Fibroblast of skin of left quadriceps (primary cell): Measurements from ENCODE around the gene NTSR1.
"Not testable (repeated sequence)": the region's sequence is repeated elsewhere in the genome, so short reads cannot be mapped to it uniquely, and the experiment has no call there.

Experiments used
- DNase-seq, 2 experiments: peaks; one replicate each; pipeline ENCODE4 v3.0.0-alpha.2; 2013; ENCODE audit warnings: low read depth in 2 of 2

NTSR1 gene

DNA sequence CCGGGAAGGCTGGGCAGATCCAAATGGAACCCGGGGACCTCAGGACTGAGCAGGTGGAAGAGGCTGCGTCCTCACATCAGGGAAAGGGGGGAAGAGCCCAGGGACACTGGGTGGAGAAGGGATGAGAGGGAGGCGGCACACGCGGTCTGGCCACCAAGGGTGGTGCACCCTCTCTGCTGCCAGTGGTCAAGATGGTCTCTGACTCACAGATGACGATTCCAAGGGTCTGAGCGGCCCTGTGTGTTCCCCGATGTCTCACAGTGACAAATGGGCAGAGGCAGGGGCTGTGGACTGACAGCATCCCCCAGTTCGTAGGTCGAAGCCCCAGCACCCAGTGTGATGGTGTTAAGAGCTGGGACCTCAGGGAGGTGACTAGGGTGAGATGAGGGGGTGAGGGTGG is 34.3 kb upstream of the NTSR1 start:
- DNase-seq = no peak

GRCh38 chr20:62675156-62675876 is 33.3 kb upstream of the NTSR1 start:
- DNase-seq = no peak

- DNase-seq = no peak
These were observed 32.8 kb upstream of the NTSR1 start for GRCh38 chr20:62675877-62676260.

DNA sequence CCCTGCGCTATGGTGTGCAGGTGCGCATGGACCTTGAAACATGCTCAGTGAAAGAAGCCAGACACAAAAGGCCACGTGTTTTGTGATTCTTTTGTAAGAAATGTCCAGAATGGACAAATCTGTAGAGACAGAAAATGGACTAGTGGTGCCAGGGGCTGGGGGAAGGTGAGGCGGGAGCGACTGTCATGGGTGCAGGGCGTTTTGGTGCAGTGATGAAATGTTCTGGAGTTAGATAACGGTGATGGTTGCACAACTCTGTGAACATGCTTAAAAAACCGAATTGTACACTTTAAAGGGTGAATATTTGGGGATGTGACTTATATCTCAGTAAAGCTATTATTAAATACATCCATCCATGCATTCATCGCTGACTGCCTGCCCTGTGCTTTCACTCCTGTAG is 31.7 kb upstream of the NTSR1 start:
- DNase-seq = no peak

DNA sequence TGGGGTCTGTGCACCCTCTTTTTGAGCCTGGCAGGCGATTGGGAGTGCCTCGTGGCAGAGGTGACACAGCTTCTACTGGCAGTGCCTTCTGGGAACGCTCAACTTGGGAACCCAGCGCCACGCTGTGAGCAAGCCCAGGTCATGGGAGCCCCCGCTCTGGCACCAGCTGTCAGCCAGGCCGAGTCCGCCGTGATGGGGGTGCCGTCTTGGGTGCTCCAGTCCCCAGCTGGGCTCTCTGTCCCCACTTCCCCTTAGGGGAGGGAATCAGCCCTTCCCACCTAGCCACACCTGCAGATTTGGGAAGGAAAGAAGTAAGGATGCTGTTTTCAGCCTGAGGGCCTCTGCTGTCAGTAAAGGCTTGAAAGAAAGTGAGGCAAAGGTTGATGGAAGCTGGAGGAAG is 31.0 kb upstream of the NTSR1 start:
- no peak for DNase-seq

- no peak for DNase-seq
These were observed 30.1 kb upstream of the NTSR1 start for GRCh38 chr20:62678553-62678952.

- no peak for DNase-seq
These were observed 28.6 kb upstream of the NTSR1 start for GRCh38 chr20:62679978-62680589.

GRCh38 chr20:62682912-62683517 is 25.6 kb upstream of the NTSR1 start:
- DNase-seq = no peak

DNA sequence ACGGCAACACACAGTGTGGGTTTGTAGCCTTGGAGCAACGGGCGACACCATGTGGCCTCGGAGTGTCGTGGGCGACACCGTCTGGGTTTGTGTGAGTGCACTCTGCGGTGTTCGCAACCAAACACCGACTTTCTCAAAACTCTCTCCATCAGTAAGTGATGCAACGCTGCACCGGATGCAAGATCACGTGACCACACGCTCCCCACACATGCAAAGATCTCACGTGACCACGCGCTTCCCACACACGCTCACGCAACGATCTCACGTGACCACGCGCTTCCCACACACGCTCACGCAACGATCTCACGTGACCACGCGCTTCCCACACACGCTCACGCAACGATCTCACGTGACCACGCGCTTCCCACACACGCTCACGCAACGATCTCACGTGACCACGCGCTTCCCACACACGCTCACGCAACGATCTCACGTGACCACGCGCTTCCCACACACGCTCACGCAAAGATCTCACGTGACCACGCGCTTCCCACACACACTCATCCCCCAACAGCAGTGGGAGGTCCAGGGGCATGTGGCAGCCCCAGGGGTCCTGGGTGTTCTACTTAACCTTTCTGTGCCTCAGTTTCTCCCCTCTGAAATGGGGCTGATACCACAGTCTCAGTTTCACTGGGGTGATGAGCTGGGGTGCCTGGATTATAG is 24.8 kb upstream of the NTSR1 start:
- not testable (repeated sequence) for DNase-seq

DNA sequence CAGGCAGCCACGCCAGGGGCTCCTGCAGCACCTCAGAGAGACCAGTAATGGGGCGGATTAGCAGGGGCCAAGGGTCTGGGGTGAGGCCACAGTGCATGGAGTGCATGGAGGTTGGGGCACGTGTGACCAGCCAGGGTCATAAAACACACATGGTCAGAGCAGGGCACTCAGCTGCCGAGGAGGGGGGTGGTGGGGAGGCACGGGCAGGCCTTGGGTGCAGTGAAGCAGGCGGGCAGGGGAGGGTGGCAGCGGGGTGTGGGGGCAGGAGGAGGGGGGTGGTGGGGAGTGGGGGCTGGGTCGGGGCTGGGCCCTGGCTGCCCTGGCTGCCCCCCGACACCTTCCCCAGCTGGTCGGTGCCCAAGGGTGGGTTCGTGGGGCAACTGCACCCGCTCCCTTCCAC is 23.7 kb upstream of the NTSR1 start:
- no peak for DNase-seq

- DNase-seq = no peak
These were observed 22.7 kb upstream of the NTSR1 start for GRCh38 chr20:62685781-62686555.

GRCh38 chr20:62686869-62687830 is 21.5 kb upstream of the NTSR1 start:
- no peak for DNase-seq

DNA sequence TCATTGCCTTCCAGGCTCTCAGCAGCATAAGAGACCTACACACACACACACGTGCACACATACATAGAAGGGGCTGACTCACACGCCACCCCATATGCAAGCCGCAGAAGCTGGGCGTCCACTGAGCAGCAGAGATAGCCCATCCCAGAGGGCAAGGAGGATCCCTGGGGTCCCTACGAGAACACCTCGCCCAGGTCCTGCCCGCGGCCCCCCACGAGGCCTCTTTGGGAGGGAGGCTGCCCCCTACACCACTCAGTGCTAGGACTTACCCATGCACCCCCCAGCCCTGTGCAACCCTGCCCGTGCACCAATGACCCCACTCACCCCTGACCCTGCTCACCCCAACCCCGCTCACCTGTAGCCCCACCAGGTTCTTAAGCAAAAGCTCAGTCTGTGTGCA is 20.6 kb upstream of the NTSR1 start:
- DNase-seq = no peak

DNA sequence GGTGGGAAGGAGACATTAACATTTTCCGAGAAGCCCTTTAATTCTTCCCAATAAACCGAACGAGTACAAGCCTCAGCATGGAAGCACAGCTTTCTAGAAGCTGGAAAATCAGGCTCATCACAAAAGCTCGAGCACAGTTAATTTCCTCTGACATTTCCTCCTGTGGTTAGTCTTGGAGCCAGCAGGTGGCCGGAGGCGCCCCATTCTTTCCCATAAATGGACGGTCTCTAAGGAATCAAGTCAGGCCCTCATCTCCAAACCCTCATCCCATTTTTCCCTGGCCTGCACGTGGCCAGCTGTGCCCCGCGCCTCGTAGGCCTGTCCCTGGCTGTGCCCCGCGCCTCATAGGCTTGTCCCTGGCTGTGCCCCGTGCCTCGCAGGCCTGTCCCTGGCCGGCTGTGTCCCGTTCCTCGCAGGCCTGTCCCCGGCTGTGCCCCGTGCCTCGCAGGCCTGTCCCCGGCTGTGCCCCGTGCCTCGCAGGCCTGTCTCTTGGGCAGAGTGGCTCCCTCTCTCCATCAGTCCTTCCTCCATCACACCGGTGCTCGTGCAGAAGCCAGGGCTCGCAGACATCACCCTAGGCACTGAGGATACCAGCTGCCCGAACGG is 19.7 kb upstream of the NTSR1 start:
- no peak for DNase-seq

GRCh38 chr20:62689861-62690260 is 18.8 kb upstream of the NTSR1 start:
- DNase-seq = no peak

GRCh38 chr20:62690261-62690820 is 18.3 kb upstream of the NTSR1 start:
- DNase-seq = no peak

DNA sequence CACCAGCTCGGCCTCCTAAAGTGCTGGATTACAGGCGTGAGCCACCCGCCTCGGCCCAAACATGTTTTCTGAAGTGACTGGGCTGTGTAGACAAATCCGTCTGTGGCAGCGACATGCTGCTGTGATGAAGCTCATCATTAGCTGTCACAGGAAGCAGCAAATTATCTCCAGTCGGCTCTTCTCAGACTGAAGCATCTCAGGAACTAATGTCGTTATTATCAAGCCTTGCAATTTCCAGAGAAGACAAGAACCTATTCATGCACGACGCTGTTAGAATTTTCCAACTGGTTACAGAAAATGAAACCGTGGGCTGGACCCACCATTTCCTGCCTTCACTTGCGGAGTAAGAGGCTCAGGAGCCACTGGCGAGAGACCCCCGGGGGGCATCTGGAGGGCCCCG is 17.1 kb upstream of the NTSR1 start:
- no peak for DNase-seq

DNA sequence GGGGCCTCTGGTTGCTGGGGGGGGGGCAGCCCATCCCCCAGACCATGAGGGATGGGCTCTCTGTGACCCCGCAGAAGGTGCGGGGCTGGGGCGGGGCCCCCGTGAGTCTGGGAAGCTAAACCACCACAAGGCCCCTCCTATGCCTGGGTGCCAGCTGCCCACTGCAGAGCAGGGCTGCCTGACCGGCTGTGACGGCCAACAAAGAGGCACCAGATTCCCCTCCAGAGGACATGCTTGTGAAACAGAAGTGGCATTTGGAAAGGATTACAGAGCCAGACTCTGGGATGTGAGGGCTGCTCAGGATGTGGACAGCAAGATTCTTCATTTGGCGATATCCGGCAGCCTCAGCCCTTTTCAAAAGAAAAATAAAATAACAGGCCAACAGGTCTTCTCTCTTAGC is 16.5 kb upstream of the NTSR1 start:
- no peak for DNase-seq

- DNase-seq = no peak
These were observed 15.7 kb upstream of the NTSR1 start for GRCh38 chr20:62692801-62693523.
